ENCODE measurements around the gene ADISSP. TPM values are rescaled to one million over a fixed set of nuclear protein-coding genes. Genes with fewer than 3 reads are reported as not detected.

ADISSP gene
- total and polyA plus RNA-seq, 2 of the 13 experiments (the other 11 are each of a cell fraction or from before 2014, with no cell fraction given): 38.3 to 90.6 TPM

DNA sequence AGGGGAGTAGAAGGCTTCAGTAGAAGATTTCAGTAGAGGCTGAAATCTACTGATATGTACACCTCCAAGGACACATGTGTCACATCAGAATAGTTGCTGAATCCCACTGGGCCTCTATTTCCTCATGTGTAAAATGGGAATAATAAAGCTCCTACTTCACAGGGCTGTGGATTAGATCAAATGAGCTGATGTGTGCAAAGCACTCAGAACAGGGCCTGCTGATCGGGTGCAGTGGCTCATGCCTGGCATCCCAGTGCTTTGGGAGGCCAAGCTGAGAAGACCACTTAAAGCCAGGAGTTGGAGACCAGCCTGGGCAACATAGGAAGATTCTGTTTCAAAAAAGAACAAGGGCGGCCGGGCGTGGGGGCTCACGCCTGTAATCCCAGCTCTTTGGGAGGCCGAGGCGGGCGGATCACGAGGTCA, 44.7 kb upstream of the ADISSP start:
- no peak for DNase-seq (ENCODE audit: low spot score)
- Histone ChIP-seq H4K20me1 (ENCODE audit: insufficient read depth, low read length) (no peaks in the 10 kb centered on the region), H3K36me3 (replicated peaks in 1 of 2; ENCODE audit: control insufficient read depth in 1 of 2, insufficient read depth in 2 of 2, low read length in 2 of 2) (no peaks in the 10 kb centered on the region), H3K27ac (ENCODE audit: extremely low read length, insufficient read depth, low read length) (no peak overlapping the region), H3K4me1 (ENCODE audit: insufficient read depth, low read length) (peaks cover 55% of the 10 kb centered on the region), H2AFZ (ENCODE audit: low read length) (no peak overlapping the region), H3K4me3 (replicated peaks in 1 of 3; ENCODE audit: insufficient read depth in 1 of 3, low read depth in 2 of 3, low read length in 3 of 3) (peak overlapping the region in 1 of 3 experiments; percentile 59; a peak in 2 of 6 replicates), H3K27me3 (ENCODE audit: control insufficient read depth in 1 of 2, insufficient read depth in 2 of 2, low read length in 2 of 2) (peaks cover 3 to 14% of the 10 kb centered on the region in 2 experiments; a peak in 3 of 5 replicates), H3K79me2 (ENCODE audit: insufficient read depth, low read length) (no peaks in the 10 kb centered on the region), H3K4me2 (ENCODE audit: low read depth, low read length) (peak overlapping the region; percentile 87), H3K9ac (ENCODE audit: insufficient read depth, low read depth, low read length) (peak overlapping the region; percentile 45), H3K9me3 (ENCODE audit: low read length) (no peaks in the 10 kb centered on the region)
- 0 out of 2 replicates have a peak, but pooled peaks have one; percentile 14 for TF ChIP-seq ZNF564 (CRISPR knock-in tag; IDR thresholded peaks at IDR 0.05)
- no peak for TF ChIP-seq HOXD1 (CRISPR knock-in tag; IDR thresholded peaks at IDR 0.05)
- TF ChIP-seq, protein P1, sequence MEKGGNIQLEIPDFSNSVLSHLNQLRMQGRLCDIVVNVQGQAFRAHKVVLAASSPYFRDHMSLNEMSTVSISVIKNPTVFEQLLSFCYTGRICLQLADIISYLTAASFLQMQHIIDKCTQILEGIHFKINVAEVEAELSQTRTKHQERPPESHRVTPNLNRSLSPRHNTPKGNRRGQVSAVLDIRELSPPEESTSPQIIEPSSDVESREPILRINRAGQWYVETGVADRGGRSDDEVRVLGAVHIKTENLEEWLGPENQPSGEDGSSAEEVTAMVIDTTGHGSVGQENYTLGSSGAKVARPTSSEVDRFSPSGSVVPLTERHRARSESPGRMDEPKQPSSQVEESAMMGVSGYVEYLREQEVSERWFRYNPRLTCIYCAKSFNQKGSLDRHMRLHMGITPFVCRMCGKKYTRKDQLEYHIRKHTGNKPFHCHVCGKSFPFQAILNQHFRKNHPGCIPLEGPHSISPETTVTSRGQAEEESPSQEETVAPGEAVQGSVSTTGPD (CRISPR knock-in tag; IDR thresholded peaks at IDR 0.05): no peak
- TF ChIP-seq ZNF629 (CRISPR knock-in tag; conservative IDR thresholded peaks at IDR 0.05): peak; percentile 85
- TF ChIP-seq, protein P2, sequence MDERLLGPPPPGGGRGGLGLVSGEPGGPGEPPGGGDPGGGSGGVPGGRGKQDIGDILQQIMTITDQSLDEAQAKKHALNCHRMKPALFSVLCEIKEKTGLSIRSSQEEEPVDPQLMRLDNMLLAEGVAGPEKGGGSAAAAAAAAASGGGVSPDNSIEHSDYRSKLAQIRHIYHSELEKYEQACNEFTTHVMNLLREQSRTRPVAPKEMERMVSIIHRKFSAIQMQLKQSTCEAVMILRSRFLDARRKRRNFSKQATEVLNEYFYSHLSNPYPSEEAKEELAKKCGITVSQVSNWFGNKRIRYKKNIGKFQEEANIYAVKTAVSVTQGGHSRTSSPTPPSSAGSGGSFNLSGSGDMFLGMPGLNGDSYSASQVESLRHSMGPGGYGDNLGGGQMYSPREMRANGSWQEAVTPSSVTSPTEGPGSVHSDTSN (CRISPR knock-in tag; IDR thresholded peaks at IDR 0.05): no peak
- TF ChIP-seq KLF12 (CRISPR knock-in tag; IDR thresholded peaks at IDR 0.05; ENCODE audit: borderline replicate concordance): 0 out of 2 replicates have a peak, but pooled peaks have one; percentile 1
- TF ChIP-seq, protein P3, sequence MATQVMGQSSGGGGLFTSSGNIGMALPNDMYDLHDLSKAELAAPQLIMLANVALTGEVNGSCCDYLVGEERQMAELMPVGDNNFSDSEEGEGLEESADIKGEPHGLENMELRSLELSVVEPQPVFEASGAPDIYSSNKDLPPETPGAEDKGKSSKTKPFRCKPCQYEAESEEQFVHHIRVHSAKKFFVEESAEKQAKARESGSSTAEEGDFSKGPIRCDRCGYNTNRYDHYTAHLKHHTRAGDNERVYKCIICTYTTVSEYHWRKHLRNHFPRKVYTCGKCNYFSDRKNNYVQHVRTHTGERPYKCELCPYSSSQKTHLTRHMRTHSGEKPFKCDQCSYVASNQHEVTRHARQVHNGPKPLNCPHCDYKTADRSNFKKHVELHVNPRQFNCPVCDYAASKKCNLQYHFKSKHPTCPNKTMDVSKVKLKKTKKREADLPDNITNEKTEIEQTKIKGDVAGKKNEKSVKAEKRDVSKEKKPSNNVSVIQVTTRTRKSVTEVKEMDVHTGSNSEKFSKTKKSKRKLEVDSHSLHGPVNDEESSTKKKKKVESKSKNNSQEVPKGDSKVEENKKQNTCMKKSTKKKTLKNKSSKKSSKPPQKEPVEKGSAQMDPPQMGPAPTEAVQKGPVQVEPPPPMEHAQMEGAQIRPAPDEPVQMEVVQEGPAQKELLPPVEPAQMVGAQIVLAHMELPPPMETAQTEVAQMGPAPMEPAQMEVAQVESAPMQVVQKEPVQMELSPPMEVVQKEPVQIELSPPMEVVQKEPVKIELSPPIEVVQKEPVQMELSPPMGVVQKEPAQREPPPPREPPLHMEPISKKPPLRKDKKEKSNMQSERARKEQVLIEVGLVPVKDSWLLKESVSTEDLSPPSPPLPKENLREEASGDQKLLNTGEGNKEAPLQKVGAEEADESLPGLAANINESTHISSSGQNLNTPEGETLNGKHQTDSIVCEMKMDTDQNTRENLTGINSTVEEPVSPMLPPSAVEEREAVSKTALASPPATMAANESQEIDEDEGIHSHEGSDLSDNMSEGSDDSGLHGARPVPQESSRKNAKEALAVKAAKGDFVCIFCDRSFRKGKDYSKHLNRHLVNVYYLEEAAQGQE (IDR thresholded peaks at IDR 0.05; ENCODE audit: borderline replicate concordance in 1 of 2, low read depth in 1 of 2, low read length in 2 of 2): no peak
- 0 out of 2 replicates have a peak, but pooled peaks have one; percentile 52 for TF ChIP-seq ZNF383 (CRISPR knock-in tag; IDR thresholded peaks at IDR 0.05; ENCODE audit: borderline replicate concordance)
- TF ChIP-seq SYNCRIP (IDR thresholded peaks at IDR 0.05; ENCODE audit: insufficient read depth, low read depth, low read length): no peak
- TF ChIP-seq, protein P4, sequence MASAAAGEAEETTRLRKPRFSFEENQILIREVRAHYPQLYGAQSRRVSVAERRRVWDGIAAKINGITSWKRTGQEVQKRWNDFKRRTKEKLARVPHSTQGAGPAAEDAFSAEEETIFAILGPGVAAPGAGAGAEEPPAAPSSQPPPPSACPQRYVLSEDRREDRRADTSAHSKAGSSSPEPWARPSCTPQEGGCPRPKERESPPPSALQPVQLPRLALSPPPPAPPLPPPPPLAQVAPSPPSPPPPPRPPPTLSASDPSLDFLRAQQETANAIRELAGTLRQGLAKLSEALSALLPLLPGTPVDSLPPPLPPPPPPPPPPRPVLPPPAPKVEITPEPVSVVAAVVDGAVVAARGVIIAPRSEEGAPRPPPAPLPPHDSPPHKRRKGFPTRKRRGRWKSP (CRISPR knock-in tag; IDR thresholded peaks at IDR 0.05): no peak
- TF ChIP-seq, protein P5, sequence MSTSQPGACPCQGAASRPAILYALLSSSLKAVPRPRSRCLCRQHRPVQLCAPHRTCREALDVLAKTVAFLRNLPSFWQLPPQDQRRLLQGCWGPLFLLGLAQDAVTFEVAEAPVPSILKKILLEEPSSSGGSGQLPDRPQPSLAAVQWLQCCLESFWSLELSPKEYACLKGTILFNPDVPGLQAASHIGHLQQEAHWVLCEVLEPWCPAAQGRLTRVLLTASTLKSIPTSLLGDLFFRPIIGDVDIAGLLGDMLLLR (CRISPR knock-in tag; IDR thresholded peaks at IDR 0.05): no peak
- TF ChIP-seq, protein P6, sequence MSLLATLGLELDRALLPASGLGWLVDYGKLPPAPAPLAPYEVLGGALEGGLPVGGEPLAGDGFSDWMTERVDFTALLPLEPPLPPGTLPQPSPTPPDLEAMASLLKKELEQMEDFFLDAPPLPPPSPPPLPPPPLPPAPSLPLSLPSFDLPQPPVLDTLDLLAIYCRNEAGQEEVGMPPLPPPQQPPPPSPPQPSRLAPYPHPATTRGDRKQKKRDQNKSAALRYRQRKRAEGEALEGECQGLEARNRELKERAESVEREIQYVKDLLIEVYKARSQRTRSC (CRISPR knock-in tag; IDR thresholded peaks at IDR 0.05; ENCODE audit: low read depth): 0 out of 2 replicates have a peak, but pooled peaks have one; percentile 17
- no peak for TF ChIP-seq ZNF44 (CRISPR knock-in tag; IDR thresholded peaks at IDR 0.05)
- POLR2A ChIA-PET: interaction anchor here (0.8 to 2.8 kb wide), 5 partner anchors 8 to 33 kb away, joined by 3 to 10 read pairs (median 4); partner anchors contain the start of genes AP5S1, CDC25B and CENPB
- in situ Hi-C loops (cut with HindIII; ENCODE audit: extremely low pct_ligation_motif_present, low pct_unique_long_range_greater_than_20kb): no loop called here
- BruUV-seq (replicated peaks): no TSS peak
- no peak for FAIRE-seq
- ATAC-seq: no peak
- CTCF ChIA-PET (ENCODE audit: low intra/inter-chr PET ratio, low total read pairs): interaction anchor here (1.2 kb wide), 1 partner anchor 25 kb away, joined by 5 read pairs; the partner anchor contains the start of gene CENPB
- 98% methylated on average over 9 of the region's 9 CpGs for WGBS (ENCODE audit: low lambda C conversion rate)
- intact Hi-C loops (cut with micrococcal nuclease; ENCODE audit: unreplicated experiment): no loop called here

Data from HepG2 (cell line).